ENCODE data around the gene ADGRG1. TPM values are rescaled to one million over a fixed set of nuclear protein-coding genes. Genes with fewer than 3 reads are reported as not detected.

The ADGRG1 gene
- total RNA-seq, 1 experiment from 2014 or later = 13.1 TPM

DNA sequence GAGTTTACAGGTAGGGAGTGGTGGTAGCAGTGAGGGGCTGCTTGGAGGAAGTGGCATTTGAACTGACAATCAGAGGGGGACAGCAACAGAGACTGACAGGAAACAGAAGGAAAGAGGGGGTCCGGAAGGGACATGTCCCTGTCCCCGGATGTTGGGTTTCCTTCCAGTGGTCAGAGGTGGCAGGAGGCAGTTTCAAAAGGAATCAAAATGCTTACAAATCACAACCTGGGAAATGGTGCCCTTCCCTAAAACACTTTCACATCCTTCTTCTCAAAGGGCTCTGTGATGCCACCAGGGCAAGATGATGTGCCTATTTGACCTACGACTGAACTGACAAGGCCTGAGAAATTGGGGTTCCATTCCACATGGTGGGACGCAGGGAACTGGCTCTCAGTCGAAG, 19.7 kb downstream of the ADGRG1 start:
- H3K27ac ChIP-seq (ENCODE audit: low read length) = no peak overlapping the region

DNA sequence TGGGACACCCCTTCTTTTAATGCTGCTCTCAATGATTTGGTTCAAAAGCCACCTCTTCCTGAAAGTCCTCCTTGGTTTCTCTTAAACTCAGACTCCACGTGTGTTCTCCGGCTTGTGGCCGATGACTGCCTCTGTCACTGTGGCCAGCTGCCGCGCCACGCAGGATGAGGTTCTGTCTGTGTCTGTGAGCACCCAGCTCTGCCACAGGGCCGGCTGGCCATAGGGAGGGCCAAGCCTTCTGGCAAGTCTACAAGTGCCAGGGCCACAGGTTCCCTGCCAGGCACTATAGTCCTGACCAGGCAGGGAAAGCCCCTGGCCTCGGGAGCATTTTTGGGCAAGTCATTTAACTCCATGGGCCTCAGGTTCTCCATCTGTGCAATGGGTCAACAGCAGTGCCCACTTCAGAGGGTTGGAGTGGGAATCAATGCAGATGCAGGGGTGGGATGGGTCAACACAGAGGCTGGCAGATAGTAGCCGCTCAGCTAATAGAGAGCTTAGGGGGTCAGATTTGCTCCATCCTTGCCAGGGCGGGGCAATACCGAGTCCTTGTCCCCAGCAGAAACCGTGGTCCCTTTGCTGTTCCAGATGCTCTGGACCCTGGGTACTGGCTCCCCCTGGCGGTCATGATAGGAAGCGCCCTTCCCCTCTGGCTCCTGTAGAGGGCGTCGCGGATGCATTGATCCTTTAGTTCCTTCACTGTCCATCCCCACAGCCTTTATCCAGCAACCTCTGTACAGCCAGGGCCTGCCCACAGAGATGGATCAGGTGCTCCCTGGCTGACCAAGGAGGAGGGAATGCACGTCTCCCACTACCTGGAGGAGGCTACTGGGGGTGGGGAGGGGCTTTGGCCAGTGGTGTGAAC, 20.4 kb downstream of the ADGRG1 start:
- Histone ChIP-seq H3K27me3 (ENCODE audit: control insufficient read depth, insufficient read depth, low read length) (no peaks in the 10 kb centered on the region), H3K4me3 (ENCODE audit: low read depth in 2 of 2, low read length in 2 of 2) (no peak overlapping the region), H3K36me3 (ENCODE audit: control insufficient read depth, insufficient read depth, low read length) (no peaks in the 10 kb centered on the region), H3K9me3 (ENCODE audit: control insufficient read depth, insufficient read depth, low read depth, low read length) (no peaks in the 10 kb centered on the region), H3K27ac (ENCODE audit: low read length) (no peak overlapping the region), H3K4me1 (ENCODE audit: control insufficient read depth, insufficient read depth, low read length) (peaks cover 4% of the 10 kb centered on the region)
- in situ Hi-C loops (cut with HindIII; ENCODE audit: low pct_unique_long_range_greater_than_20kb, low sequenced_read_pairs) = no loop called here
- ChIA-PET CTCF (interaction anchor here (0.6 to 1.3 kb wide), 3 partner anchors 31 to 146 kb away, joined by 3 to 4 read pairs (median 3); no protein-coding TSS in a partner anchor), POLR2A (no interaction called here)
- TF ChIP-seq, protein P1, sequence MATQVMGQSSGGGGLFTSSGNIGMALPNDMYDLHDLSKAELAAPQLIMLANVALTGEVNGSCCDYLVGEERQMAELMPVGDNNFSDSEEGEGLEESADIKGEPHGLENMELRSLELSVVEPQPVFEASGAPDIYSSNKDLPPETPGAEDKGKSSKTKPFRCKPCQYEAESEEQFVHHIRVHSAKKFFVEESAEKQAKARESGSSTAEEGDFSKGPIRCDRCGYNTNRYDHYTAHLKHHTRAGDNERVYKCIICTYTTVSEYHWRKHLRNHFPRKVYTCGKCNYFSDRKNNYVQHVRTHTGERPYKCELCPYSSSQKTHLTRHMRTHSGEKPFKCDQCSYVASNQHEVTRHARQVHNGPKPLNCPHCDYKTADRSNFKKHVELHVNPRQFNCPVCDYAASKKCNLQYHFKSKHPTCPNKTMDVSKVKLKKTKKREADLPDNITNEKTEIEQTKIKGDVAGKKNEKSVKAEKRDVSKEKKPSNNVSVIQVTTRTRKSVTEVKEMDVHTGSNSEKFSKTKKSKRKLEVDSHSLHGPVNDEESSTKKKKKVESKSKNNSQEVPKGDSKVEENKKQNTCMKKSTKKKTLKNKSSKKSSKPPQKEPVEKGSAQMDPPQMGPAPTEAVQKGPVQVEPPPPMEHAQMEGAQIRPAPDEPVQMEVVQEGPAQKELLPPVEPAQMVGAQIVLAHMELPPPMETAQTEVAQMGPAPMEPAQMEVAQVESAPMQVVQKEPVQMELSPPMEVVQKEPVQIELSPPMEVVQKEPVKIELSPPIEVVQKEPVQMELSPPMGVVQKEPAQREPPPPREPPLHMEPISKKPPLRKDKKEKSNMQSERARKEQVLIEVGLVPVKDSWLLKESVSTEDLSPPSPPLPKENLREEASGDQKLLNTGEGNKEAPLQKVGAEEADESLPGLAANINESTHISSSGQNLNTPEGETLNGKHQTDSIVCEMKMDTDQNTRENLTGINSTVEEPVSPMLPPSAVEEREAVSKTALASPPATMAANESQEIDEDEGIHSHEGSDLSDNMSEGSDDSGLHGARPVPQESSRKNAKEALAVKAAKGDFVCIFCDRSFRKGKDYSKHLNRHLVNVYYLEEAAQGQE (IDR thresholded peaks at IDR 0.05; ENCODE audit: insufficient read depth in 1 of 2, low read depth in 2 of 2, low read length in 1 of 2) = peak in 1 of 2 experiments; percentile 30; a peak in 1 of 4 replicates
- TF ChIP-seq, protein P2, sequence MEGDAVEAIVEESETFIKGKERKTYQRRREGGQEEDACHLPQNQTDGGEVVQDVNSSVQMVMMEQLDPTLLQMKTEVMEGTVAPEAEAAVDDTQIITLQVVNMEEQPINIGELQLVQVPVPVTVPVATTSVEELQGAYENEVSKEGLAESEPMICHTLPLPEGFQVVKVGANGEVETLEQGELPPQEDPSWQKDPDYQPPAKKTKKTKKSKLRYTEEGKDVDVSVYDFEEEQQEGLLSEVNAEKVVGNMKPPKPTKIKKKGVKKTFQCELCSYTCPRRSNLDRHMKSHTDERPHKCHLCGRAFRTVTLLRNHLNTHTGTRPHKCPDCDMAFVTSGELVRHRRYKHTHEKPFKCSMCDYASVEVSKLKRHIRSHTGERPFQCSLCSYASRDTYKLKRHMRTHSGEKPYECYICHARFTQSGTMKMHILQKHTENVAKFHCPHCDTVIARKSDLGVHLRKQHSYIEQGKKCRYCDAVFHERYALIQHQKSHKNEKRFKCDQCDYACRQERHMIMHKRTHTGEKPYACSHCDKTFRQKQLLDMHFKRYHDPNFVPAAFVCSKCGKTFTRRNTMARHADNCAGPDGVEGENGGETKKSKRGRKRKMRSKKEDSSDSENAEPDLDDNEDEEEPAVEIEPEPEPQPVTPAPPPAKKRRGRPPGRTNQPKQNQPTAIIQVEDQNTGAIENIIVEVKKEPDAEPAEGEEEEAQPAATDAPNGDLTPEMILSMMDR (IDR thresholded peaks at IDR 0.05) = peak; percentile 99
- TF ChIP-seq SIN3A (IDR thresholded peaks at IDR 0.05; ENCODE audit: borderline replicate concordance, insufficient read depth, low read depth, low read length) (no peak), POLR2AphosphoS5 (IDR thresholded peaks at IDR 0.05; ENCODE audit: low read depth, low read length) (no peak; the same call in 1 of the 2 replicates), TCF7L2 (IDR thresholded peaks at IDR 0.05; ENCODE audit: low read depth, low read length) (no peak)
- intact Hi-C loops (cut with micrococcal nuclease; ENCODE audit: unreplicated experiment) = loop anchor here (2.0 to 5.0 kb wide), 2 partner anchors 58 to 72 kb away; no protein-coding TSS in a partner anchor
- peak; percentile 85 for DNase-seq (ENCODE audit: low read depth, low spot score)
- no TSS peak for BruUV-seq (replicated peaks)
- peak; percentile 79 for ATAC-seq

More for the DNA sequence above, 19.7 kb downstream of the ADGRG1 start:
- TF ChIP-seq SIN3A (IDR thresholded peaks at IDR 0.05; ENCODE audit: borderline replicate concordance, insufficient read depth, low read depth, low read length) = no peak
- Histone ChIP-seq H3K36me3 (ENCODE audit: control insufficient read depth, insufficient read depth, low read length) (no peaks in the 10 kb centered on the region), H3K27me3 (ENCODE audit: control insufficient read depth, insufficient read depth, low read length) (no peaks in the 10 kb centered on the region), H3K9me3 (ENCODE audit: control insufficient read depth, insufficient read depth, low read depth, low read length) (no peaks in the 10 kb centered on the region), H3K4me1 (ENCODE audit: control insufficient read depth, insufficient read depth, low read length) (peaks cover 4% of the 10 kb centered on the region), H3K4me3 (ENCODE audit: low read depth in 2 of 2, low read length in 2 of 2) (no peak overlapping the region)
- ATAC-seq = no peak
- no TSS peak for BruUV-seq (replicated peaks)
- in situ Hi-C loops (cut with HindIII; ENCODE audit: low pct_unique_long_range_greater_than_20kb, low sequenced_read_pairs) (no loop called here), intact Hi-C loops (cut with micrococcal nuclease; ENCODE audit: unreplicated experiment) (loop anchor here (2.0 to 5.0 kb wide), 2 partner anchors 57 to 71 kb away; no protein-coding TSS in a partner anchor)
- DNase-seq (ENCODE audit: low read depth, low spot score) = no peak
- ChIA-PET POLR2A (no interaction called here), CTCF (interaction anchor here (0.6 to 1.3 kb wide), 2 partner anchors 31 to 48 kb away, joined by 3 to 4 read pairs; no protein-coding TSS in a partner anchor)
